Stimulated activated CD8-positive, alpha-beta memory T cell treated with anti-CD3 and anti-CD28 coated beads, Interleukin-15, amount 100 ng/mL, for 48 hours (primary cell): ENCODE results near the gene TTC24.

Experiments used
- DNase-seq, 2 donors: peaks; one replicate each; pipeline ENCODE4 v3.0.0-alpha.2; 2020; ENCODE audit warnings: low read depth in 2 of 2

The TTC24 gene

DNA sequence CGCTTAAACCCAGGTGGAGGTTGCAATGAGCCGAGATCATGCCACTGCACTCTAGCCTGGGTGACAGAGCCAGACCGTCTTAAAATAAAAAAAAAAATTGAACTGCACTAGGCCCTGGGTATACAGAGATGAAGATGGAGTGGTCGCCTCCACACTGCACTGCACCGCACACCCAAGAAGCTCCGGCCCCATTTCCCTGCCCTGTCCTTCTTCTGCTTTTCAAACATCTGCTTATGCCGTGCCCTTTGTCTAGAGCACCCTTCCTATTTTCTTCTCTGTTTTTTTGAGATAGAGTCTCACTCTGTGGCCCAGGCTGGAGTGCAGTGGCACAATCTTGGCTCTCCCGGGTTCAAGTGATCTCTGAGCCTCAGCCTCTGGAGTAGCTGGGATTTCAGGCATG, 24.6 kb upstream of the TTC24 start:
- no peak for DNase-seq

DNA sequence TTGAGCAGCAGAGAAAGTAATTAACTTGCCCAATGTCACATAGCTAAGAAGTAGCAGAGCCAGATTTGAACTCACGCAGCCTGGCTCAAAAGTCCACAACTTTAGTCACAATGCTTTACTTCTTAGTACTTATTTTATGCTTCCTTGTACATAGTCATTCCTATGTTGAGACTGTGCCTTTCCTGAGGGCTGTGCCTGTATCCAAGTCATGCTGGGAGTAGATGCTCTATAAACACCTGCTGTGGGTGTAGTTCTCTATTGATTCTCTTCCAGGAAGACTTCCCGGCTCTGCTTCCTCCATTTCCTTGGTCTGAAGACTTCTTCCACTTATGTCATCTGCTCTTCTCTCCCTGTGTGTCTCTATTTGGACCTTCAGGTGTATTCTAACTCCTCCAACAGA, 23.8 kb upstream of the TTC24 start:
- DNase-seq: no peak

DNA sequence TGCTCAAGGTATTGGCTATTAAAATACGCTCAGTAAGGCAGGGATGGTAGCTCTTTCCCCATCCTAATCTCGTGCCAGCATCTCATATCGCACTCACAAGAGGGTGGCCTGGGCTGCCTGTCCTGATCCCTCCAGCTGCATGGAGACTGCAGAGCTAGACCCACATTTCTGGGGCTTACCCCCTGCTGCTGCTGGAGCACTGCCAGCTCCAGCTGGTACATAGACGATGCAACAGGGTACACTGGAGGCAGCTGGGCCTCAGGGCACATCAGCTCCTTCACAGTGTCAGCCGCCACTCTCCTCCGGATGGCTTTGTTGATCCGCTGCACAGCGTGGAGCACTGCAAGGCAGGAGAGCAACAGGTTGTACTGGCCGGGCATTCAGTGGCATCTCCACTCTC, 23.2 kb upstream of the TTC24 start:
- no peak for DNase-seq

DNA sequence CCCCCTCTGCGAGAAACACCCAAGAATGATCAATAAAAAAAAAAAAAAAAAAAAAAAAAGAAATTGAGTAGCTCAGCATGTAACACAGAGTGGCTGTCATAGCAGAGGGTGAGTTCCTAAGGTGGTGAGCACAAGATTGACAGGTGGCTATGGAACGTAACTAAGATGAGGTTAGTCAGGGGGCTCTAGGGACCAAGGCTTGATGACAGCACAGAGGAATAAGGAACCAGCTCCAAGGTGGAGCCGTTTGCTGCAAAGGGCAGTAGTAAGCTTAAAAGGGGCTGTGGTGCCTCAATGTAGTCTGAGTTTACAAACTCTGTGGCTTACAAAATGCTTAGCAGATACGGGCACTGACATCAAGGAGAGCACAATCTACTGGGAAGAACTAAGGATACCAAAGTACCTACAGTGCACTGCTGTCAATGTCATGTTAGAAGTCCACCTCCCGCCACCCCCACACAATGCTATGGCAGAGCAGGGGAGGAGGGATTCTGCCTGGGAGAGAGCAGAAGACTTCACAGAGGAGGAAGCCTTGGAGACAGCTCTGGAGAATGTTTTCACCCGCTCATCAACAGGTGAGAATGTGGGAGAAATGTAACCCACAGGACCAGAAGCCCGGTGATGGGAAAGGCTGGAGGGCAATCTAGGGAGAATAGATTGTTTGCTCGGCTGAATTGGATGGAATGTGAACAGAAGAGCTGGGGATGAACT, 20.3 kb upstream of the TTC24 start:
- no peak for DNase-seq

DNA sequence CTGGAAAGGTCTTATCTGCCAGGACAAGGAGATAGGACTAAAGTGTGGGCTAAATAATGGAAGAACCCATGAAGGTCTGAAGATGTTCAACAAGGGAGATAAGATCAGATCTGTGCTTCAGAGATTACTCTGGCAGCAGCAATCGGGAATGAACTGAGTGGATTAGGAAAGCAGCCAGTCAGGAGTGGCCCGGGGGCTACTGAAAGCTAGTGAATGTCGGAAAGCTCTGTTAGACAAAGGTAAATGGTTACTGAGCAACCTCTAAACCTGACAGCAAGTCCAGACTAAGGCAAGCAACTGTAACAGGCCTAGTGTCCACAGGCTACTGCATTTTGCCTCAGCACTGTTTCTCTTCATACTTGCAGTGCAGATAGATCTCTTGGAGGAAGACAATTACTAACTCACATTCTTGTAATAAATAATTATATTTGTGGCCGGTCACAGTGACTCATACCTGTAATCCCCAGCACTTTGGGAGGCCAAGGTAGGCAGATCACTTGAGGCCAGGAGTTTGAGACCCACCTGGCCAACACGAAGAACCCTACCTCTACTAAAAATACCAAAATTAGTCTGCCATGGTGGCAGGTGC, 19.6 kb upstream of the TTC24 start:
- DNase-seq: no peak

DNA sequence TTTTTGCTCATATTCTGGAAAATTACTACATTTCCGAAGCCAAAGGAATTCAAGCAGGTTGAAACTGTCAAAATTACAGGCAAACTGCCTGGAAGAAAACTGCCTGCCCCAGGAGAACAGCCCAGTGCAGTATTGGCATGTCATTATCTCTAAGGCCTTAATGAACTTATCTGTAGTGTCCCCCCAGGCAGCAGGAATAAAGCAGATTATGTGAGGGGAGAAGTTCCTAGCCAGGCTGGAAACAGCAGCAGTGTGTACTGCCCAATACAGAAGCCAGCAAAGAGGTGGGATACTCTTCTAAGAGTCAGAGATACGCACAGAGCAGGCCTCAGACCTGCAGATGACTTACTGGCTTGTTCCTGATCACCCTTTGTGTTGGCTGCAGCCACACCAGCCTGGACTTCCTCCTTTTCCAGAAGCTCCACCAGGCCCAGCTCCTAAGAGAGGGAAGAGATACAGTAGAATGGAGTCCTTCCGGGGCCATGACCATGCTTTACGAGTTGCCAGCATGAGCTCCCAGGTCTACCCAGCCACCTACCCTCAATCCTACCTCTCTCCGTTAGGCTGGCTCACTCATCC, 18.8 kb upstream of the TTC24 start:
- no peak for DNase-seq

DNA sequence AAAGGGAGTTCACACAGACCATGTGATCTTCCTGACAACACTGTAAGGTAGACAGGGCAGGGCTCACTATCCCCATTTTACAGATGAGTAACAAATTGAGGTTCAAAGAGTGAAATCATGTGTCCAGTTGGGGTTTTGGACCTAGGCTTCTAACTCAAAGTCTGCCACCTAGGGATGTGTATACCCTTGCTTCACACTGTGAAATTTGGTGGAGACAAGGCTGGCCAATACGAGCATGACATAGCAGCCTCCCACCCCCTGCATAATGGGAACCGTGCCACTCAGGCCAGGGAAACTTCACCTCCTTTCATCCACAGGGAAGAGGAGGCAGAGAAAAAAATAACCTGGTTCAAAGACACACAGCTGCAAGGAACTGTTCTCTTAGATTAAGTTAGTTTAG, 14.0 kb upstream of the TTC24 start:
- DNase-seq: no peak

DNA sequence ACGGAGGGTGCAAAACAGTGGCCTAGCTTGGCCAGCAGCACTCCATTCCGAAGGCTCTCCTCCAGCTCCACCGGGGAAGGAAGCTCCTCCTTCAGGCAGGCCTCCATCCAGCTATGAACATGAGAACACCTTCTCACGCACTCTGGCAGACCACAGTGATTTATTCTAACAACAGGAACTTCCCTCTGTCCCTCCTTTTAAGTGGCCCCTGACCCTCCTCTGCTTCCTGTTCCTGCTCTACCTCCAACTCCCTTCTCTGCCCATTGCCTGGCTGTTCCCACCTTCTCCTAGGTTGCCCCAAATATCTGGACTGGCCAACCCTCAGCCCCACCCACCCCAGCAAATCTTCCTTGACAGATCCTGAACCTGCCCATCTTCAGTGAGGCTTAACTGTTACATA, 13.1 kb upstream of the TTC24 start:
- DNase-seq: no peak

DNA sequence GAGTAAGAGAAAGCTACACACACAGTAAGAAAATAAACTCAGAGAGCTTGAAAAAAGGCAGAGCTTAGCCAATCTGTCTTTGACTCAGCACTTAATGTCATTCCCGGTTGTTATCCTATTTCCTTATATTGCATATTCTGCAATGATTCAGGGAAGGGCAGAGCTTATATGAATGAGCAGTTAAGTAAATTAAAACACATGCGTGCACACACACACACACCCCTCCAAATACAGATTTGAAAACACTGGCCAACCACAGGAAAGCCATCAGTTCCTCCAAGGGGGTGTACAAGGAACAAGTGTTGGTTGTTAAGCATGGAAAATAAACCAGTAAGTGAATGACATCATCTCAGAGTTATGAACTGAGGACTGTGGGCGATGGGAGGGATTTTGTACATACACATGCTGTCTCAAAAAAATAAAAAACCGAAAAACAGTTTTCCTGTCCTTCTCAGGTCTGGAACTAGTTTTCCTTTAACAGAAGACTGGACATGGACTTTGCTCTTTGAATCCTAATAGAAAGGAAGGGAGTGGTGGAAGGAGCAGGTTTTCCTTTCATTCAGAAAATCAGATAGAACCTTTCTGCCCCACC, 8.2 kb upstream of the TTC24 start:
- no peak for DNase-seq

DNA sequence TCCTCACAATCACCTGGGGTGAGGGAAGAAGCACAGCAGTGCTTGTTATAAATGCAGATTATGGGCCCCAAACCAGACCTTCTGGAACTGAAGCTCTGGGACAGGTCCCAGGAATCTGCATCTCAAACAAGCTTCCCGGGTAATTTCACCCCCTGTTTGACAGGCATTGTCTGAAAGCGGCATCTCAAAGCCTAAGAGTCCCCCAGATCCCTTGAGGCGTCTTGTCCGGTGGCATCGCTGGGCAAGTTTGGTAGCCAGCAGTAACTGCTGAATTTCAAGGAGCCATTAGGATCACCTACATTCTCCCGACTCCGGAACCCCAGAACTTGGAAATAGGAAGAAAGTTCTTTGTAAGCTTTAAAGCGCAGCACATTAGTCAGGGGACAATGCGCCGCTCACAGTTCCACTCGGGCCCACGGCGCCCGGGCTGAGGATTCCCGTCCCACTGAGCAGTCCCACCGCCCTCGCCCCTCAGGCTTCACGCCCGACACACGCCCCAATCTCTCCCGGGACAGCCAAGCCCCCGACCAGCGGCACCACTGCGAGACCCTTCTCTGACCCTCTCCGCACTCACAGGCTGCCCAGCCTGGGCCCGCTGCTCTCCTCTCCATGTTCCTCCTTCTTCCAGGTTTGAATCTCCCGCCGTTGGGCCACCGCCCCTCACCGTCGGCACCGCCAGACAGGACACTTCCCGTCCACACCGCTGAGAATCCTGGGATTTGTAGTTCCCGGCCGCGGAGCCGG, 7.4 kb upstream of the TTC24 start, which contains the start of gene IQGAP3:
TSS of gene IQGAP3 (minus strand) at position 647 of the 744 bp plus-strand sequence. CDS start at position 611, 36 bp downstream.
- peak; percentile 60 to 64 for DNase-seq

DNA sequence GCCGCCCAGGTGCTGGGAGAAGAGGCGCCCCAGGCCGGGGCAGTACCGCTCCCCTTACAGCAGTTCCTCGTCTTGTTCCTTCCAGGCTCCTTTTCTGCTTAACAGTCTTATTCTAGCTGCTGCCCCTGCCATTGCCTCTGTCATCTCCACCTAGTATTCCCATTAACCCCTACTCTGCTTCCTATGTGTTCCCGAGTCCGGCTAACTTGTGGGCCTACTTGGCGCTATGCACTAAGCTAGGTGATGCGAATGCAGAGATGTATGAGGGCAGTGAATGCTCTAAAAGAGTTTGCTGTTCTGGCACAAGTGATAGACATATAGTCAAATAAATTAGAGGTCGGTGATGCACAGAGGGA, 6.9 kb upstream of the TTC24 start:
- DNase-seq: no peak

DNA sequence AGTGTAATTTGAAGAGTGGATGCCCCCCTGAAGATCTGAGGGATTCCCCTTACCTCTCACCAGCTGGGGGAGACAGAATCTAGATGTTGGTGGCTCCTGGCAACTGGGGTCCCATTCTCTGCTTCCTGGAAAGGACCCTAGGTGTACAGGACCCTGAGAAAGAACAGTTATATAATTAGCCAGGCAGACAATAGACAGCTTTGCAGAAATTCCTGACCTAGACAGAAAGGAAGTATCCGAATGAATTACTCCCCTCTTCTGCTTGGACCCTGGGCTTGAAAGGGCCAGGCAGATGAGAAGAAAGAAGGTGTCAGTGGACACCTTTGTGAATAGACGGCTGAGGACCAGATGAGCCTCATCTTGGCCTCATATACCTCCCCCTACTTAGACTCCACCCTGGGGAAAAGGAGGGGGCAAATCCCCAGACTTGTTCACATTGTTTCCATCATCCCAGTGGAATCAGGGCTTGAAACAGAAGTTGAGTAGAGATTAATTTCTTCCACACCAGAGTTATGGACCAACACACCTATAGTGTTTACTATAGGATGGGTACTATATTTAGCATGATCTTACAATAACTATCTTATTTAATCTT, 5.4 kb upstream of the TTC24 start:
- DNase-seq: no peak

DNA sequence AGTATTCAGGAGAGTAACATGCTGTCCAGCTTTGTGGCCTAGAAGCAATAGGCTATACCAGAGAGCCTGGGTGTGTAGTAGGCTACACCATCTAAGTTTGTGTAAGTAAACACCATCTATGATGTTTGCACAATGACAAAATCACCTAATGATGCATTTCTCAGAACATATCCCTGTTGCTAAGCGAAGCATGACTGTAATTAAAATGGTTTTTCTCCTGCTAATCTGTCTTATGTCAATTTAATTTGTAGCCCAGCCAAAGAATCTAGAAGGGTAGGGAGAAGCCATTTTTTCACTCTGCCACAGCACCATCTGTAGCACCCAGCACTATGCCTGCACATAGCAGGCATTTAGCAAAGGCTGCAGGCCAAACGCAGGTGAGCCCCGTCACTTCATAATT, 2.0 kb upstream of the TTC24 start:
- no peak for DNase-seq

DNA sequence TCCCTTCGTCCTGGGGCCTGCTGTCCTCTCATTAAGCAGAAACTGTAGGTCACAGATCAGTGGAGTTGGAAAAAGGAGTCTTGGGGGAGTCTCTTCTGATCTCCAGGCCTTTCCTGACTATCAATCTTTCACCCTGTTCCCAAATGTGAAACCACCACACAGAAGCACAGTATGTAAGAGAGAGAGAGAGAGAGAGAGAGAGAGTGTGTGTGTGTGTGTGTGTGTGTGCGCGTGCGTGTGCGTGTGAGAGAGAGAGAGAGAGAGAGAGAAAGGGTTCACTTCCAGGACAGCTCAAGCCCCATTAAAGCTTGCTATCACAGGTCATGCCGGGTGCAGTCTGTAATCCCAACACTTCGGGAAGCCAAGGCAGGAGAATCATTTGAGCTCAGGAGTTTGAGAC, 1.5 kb upstream of the TTC24 start:
- DNase-seq: no peak

DNA sequence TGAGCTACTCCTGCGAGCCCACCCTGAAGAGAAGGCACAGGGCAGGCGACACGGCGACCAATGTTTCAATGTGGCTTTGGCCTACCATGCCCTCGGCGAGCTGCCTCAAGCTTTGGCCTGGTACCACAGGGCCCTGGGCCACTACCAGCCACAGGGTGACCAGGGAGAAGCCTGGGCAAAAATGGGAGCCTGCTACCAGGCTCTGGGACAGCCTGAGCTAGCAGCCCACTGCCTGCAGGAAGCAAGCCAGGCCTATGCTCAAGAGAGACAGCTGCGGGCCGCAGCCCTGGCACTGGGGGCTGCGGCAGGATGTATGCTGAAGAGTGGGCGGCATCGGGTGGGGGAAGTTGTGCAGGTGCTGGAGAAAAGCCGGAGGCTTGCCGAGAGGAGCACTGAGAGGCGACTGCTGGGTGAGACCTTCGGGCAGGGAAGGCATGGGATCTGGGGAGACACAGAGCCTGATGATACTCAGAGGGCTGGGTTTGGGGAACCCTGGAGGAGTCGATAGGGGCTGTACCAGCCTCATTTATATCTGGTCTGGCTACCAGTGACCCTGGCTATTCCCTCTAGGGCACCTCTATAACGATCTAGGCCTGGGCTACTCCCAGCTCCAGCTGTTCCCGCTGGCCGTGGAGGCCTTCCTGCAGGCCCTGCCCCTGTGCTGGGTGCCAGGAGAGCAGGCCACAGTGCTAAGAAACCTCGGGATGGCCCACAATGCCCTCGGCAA, 2.3 kb downstream of the TTC24 start:
- DNase-seq: peak; percentile 52 to 56

DNA sequence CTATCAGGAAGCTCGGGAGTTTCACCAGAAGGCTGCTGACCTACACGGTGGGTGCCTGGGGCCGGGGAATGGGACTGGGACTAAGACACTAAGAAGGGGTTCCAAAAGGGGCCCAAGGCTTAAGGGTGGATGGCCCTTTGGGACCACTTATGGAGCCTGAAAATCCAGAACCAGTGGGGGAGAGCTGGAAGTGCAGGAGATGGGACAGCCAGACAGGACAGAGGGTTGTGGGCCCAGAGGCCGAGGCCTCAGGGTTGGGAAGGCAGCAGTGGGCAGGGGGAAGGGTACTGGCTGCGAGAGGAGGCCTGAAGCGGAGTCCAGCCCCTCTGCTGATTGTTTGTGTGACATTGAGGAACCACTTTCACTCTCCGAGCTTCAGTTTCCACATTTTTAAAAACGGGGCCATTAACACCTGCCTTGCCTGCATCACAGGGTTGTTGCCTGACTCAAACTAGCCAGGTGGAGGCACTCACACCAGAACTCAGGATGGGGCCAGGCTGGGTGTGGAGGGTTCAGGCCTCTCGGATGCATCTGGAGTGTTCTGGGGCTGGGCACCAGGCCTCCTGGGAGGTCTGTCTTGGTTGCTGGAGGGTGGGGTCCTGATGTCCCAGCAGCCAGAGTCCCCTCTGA, 3.0 kb downstream of the TTC24 start:
- no peak for DNase-seq

DNA sequence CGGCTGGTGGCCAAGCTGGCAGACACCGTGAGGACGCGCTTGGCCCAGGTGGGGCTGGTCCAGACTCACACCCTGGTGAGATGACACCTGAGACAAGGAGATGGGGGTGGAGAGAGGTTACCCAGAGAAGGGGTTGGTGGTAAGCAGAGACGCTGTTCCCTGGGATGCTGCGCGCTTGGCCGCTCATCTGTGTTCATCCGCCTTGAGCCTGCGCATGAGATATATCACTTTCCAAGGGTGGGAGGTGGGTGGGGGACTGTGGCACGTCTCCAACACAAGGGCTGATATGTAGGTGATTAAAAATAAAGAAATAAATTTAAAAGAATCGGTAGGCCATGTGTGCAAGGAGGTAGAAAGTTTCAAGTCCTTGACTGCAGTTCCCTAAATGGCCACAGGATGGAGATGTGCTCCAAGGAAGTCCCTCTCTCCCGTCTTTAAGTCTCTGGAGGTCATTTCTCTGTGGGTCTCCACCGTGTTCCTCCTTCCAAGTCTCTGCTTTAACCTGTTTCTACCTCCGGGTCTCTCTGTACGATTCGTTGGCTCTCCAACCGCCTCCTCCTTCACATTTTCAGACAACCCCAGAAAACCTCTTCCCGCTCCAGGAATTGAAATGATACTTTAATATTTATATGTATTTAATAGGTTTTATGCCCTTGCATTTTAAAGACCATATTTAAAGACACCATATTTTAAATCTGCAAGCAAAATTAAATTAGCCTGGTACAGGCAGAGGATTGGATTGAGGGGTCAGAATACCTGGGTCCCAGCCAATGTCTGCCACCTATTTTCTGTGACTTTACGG, 4.5 kb downstream of the TTC24 start:
- peak; percentile 28 to 47 for DNase-seq

DNA sequence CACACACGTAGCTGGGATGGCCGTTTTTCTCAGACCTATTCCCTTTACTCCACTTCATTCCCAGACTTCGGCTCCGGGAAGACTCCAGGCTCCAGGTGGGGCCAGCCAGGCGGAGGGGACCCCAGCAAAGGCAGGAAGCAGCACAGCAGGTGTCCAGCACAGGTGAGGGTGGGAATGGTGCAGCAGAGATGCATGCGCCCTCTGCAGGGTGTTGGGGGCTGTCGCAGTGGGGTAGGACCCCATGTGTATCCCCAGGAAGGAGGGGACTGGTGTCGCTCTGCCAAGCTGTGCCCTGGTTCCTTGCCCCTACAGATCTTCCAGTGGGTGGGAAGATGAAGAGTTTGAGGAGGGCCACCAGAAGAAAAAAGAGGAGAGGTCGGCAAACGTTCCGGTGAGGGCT, 5.3 kb downstream of the TTC24 start:
- DNase-seq: no peak

DNA sequence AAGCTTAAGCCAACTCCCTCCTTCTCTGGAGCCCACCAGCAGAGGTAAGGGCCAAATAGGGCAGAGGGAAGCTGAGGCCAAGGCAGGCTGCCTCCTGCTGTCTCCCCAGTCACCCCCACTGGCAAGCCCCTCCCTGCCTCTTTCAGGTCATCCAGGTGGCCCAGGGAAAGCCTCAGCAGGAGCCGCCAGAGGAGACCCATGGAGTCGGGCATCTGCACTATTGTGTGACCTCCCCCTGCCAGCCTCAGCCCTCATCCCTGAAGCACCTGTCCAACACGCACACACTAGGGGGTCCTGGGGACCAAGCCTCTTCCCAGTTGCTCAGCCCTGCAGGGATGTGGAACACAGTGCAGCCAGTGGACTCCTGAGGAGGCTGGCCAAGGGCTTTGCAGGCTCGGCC, 6.8 kb downstream of the TTC24 start:
- no peak for DNase-seq

DNA sequence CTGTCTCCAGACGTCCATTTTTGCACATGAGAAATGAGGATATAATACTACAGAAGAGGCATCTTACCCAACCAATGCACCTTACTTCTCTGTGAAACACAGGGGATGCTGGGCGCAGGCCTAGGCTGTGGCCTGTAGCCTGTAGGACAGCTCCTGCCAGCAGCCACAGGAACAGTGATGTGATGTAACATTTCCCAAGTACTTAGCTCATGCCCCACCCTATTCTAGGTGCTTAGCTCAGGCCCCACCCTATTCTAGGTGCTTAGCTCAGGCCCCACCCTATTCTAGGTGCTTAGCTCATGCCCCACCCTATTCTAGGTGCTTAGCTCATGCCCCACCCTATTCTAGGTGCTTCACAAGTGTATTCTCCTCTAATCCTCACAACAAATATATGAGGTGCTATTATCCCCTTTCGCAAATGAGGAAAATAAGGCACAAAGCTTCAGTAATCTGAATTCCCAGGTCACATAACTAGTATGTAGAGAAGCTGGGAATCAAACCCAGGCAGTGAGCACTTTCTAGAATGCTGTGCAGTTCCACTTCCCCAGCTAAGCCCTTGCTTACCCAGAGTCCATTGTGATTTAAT, 7.5 kb downstream of the TTC24 start:
- DNase-seq: no peak
